MG63 (cell line): ENCODE data around the gene FCRL6. TPM values are rescaled to one million over a fixed set of nuclear protein-coding genes. Genes with fewer than 3 reads are reported as not detected.

Experiments used
- DNase-seq: peaks from one replicate; pipeline ENCODE4 v3.0.0-alpha.2; 2020
- H3K27me3 ChIP-seq: fragments of 250-450 bp; sonication (Bioruptor Pico); 2 replicates; pipeline ENCODE4 v1.5.1; 2020; ENCODE audit warnings: mild to moderate bottlenecking, moderate library complexity
- H3K36me3 ChIP-seq: fragments of 250-450 bp; sonication (Bioruptor Pico); 2 replicates; pipeline ENCODE4 v1.5.1; 2020; ENCODE audit warnings: mild to moderate bottlenecking, moderate library complexity
- H3K4me3 ChIP-seq: fragments of 250-450 bp; sonication (Bioruptor Pico); 2 replicates; pipeline ENCODE4 v1.5.1; 2020; ENCODE audit warnings: mild to moderate bottlenecking, moderate library complexity
- H3K9me3 ChIP-seq: fragments of 250-450 bp; sonication (Bioruptor Pico); 2 replicates; pipeline ENCODE4 v1.5.1; 2020; ENCODE audit warnings: mild to moderate bottlenecking, moderate library complexity
- total RNA-seq: library from RNA; depleted of rRNA; stranded (reverse); fragments of >200 nt; shearing (Covaris generic); gene quantifications from 2 replicates; pipeline ENCODE4 v1.2.3, GENCODE V29; 2014; ENCODE audit warnings: low replicate concordance

FCRL6 gene
- total RNA-seq, 1 experiment from 2014 or later, result not detected

GRCh38 chr1:159790237-159790917 lies 11.8 kb upstream of the FCRL6 start:
- Histone ChIP-seq H3K9me3 (no peaks in the 10 kb centered on the region), H3K27me3 (peaks cover 25% of the 10 kb centered on the region), H3K36me3 (no peaks in the 10 kb centered on the region), H3K4me3 (no peak overlapping the region)
- no peak for DNase-seq

- DNase-seq, result no peak
- Histone ChIP-seq H3K27me3 (peaks cover 32% of the 10 kb centered on the region), H3K4me3 (no peak overlapping the region), H3K9me3 (no peaks in the 10 kb centered on the region), H3K36me3 (no peaks in the 10 kb centered on the region)
Measured at GRCh38 chr1:159791031-159791430, 11.1 kb upstream of the FCRL6 start.

- DNase-seq, result no peak
- no peak overlapping the region for H3K4me3 ChIP-seq
- H3K9me3 ChIP-seq, result no peaks in the 10 kb centered on the region
- H3K27me3 ChIP-seq, result peaks cover 33% of the 10 kb centered on the region
- H3K36me3 ChIP-seq, result no peaks in the 10 kb centered on the region
Measured at GRCh38 chr1:159791461-159791860, 10.7 kb upstream of the FCRL6 start.

- Histone ChIP-seq H3K4me3 (no peak overlapping the region), H3K9me3 (no peaks in the 10 kb centered on the region), H3K27me3 (peaks cover 45% of the 10 kb centered on the region), H3K36me3 (no peaks in the 10 kb centered on the region)
- no peak for DNase-seq
Measured at GRCh38 chr1:159795534-159795933, 6.6 kb upstream of the FCRL6 start.

- no peaks in the 10 kb centered on the region for H3K9me3 ChIP-seq
- H3K36me3 ChIP-seq, result no peaks in the 10 kb centered on the region
- peak; percentile 67 for DNase-seq
- H3K4me3 ChIP-seq, result no peak overlapping the region
- peaks cover 31% of the 10 kb centered on the region for H3K27me3 ChIP-seq
Measured at GRCh38 chr1:159798893-159799292, 3.3 kb upstream of the FCRL6 start.

- Histone ChIP-seq H3K36me3 (no peaks in the 10 kb centered on the region), H3K4me3 (no peak overlapping the region), H3K27me3 (peaks cover 28% of the 10 kb centered on the region), H3K9me3 (no peaks in the 10 kb centered on the region)
- DNase-seq, result no peak
Measured at GRCh38 chr1:159799446-159799985, 2.6 kb upstream of the FCRL6 start.

- Histone ChIP-seq H3K27me3 (peaks cover 20% of the 10 kb centered on the region), H3K9me3 (no peaks in the 10 kb centered on the region), H3K4me3 (no peak overlapping the region), H3K36me3 (no peaks in the 10 kb centered on the region)
- no peak for DNase-seq
Measured at GRCh38 chr1:159800177-159800930, 1.8 kb upstream of the FCRL6 start.

- no peak for DNase-seq
- Histone ChIP-seq H3K36me3 (no peaks in the 10 kb centered on the region), H3K4me3 (no peak overlapping the region), H3K27me3 (no peaks in the 10 kb centered on the region), H3K9me3 (no peaks in the 10 kb centered on the region)
Measured at GRCh38 chr1:159803956-159804689, 2.0 kb downstream of the FCRL6 start.

GRCh38 chr1:159804924-159805323 lies 2.8 kb downstream of the FCRL6 start:
- Histone ChIP-seq H3K4me3 (no peak overlapping the region), H3K36me3 (no peaks in the 10 kb centered on the region), H3K27me3 (no peaks in the 10 kb centered on the region), H3K9me3 (no peaks in the 10 kb centered on the region)
- DNase-seq, result no peak

- DNase-seq, result no peak
- Histone ChIP-seq H3K36me3 (no peaks in the 10 kb centered on the region), H3K27me3 (no peaks in the 10 kb centered on the region), H3K9me3 (no peaks in the 10 kb centered on the region), H3K4me3 (no peak overlapping the region)
Measured at GRCh38 chr1:159815926-159816325, 13.8 kb downstream of the FCRL6 start.

GRCh38 chr1:159817276-159818041 lies 15.3 kb downstream of the FCRL6 start:
- no peak for DNase-seq
- Histone ChIP-seq H3K36me3 (no peaks in the 10 kb centered on the region), H3K9me3 (no peaks in the 10 kb centered on the region), H3K4me3 (no peak overlapping the region), H3K27me3 (0 out of 2 replicates have a peak, but pooled peaks cover 2% of the 10 kb centered on the region)

GRCh38 chr1:159821171-159821867 lies 19.2 kb downstream of the FCRL6 start:
- H3K36me3 ChIP-seq, result no peaks in the 10 kb centered on the region
- H3K4me3 ChIP-seq, result no peak overlapping the region
- peak; percentile 48 for DNase-seq
- H3K9me3 ChIP-seq, result no peaks in the 10 kb centered on the region
- H3K27me3 ChIP-seq, result 0 out of 2 replicates have a peak, but pooled peaks cover 2% of the 10 kb centered on the region

- Histone ChIP-seq H3K9me3 (no peaks in the 10 kb centered on the region), H3K4me3 (no peak overlapping the region), H3K36me3 (no peaks in the 10 kb centered on the region), H3K27me3 (0 out of 2 replicates have a peak, but pooled peaks cover 2% of the 10 kb centered on the region)
- DNase-seq, result no peak
Measured at GRCh38 chr1:159823406-159823805, 21.2 kb downstream of the FCRL6 start.

- Histone ChIP-seq H3K4me3 (no peak overlapping the region), H3K36me3 (no peaks in the 10 kb centered on the region), H3K27me3 (0 out of 2 replicates have a peak, but pooled peaks cover 2% of the 10 kb centered on the region), H3K9me3 (no peaks in the 10 kb centered on the region)
- DNase-seq, result no peak
Measured at GRCh38 chr1:159825564-159825963, 23.4 kb downstream of the FCRL6 start.

GRCh38 chr1:159826441-159827101 lies 24.4 kb downstream of the FCRL6 start, which contains the start of gene SLAMF8:
Gene SLAMF8 (plus strand): TSS chr1:159826873. CDS start chr1:159826899, 26 bp downstream.
- Histone ChIP-seq H3K36me3 (no peaks in the 10 kb centered on the region), H3K9me3 (no peaks in the 10 kb centered on the region), H3K27me3 (0 out of 2 replicates have a peak, but pooled peaks cover 2% of the 10 kb centered on the region), H3K4me3 (no peak within 1 kb of the TSS)
- no peak for DNase-seq
